HG03469 (cell line): ENCODE data around the gene ATP4A.

Experiments used
- ATAC-seq: cut with Tn5 transposase; IDR thresholded peaks from one replicate; pipeline ENCODE4 v1.9.1; 2021; ENCODE audit warnings: mild to moderate bottlenecking, moderate library complexity, moderate number of reproducible peaks; ENCODE audit not compliant: unreplicated experiment

The ATP4A gene

GRCh38 chr19:35551091-35551810, 12.2 kb downstream of the ATP4A start:
- ATAC-seq = no peak

- no peak for ATAC-seq
Measured at GRCh38 chr19:35549879-35550523, 13.5 kb downstream of the ATP4A start.

GRCh38 chr19:35549174-35549788, 14.2 kb downstream of the ATP4A start:
- ATAC-seq = no peak

- ATAC-seq = no peak
Measured at GRCh38 chr19:35546532-35546931, 16.9 kb downstream of the ATP4A start.

- ATAC-seq = peak; percentile 25
Measured at GRCh38 chr19:35545855-35546381, 17.5 kb downstream of the ATP4A start.

GRCh38 chr19:35545001-35545854, 18.2 kb downstream of the ATP4A start, which contains the start of gene TMEM147:
Gene TMEM147, plus strand, starts transcription at chr19:35545626. Its CDS starts 114 bp downstream, at chr19:35545740.
- ATAC-seq = peak; percentile 49

- ATAC-seq = no peak
Measured at GRCh38 chr19:35544110-35544802, 19.2 kb downstream of the ATP4A start.

- ATAC-seq = no peak
Measured at GRCh38 chr19:35543280-35544109, 20.0 kb downstream of the ATP4A start.

GRCh38 chr19:35542209-35542608, 21.2 kb downstream of the ATP4A start:
- no peak for ATAC-seq

GRCh38 chr19:35540356-35540927, 23.0 kb downstream of the ATP4A start:
- no peak for ATAC-seq

GRCh38 chr19:35539850-35540249, 23.6 kb downstream of the ATP4A start:
- ATAC-seq = no peak

GRCh38 chr19:35539314-35539713, 24.1 kb downstream of the ATP4A start:
- ATAC-seq = no peak

GRCh38 chr19:35534803-35535480, 28.5 kb downstream of the ATP4A start:
- no peak for ATAC-seq

GRCh38 chr19:35533822-35534392, 29.6 kb downstream of the ATP4A start:
- ATAC-seq = no peak

- no peak for ATAC-seq
Measured at GRCh38 chr19:35533201-35533821, 30.1 kb downstream of the ATP4A start, which contains the start of gene GAPDHS. Gene GAPDHS, plus strand, starts transcription at chr19:35533456. Its CDS starts 72 bp downstream, at chr19:35533528.

- ATAC-seq = no peak
Measured at GRCh38 chr19:35531291-35531690, 32.2 kb downstream of the ATP4A start.
